Upper lobe of left lung (tissue), 4 donors: Measurements from ENCODE around the gene NRBP1.
A peak's percentile ranks its signal among the peaks of the same experiment; 100 is the strongest.

Experiments used
- CTCF ChIP-seq, 6 experiments: fragments of 450-650 bp in 4 of 6; fragments of 200-600 bp in 2 of 6; sonication (generic) in 2 of 6; IDR thresholded peaks; one replicate each; pipeline ENCODE4 v1.5.1; 2016 to 2019; ENCODE audit warnings: antibody characterized with exemption in 6 of 6
- EP300 ChIP-seq, 4 donors: sonication (generic); formaldehyde crosslinking; IDR thresholded peaks; one replicate each; pipeline ENCODE4 v1.5.1; 2017; ENCODE audit warnings: antibody characterized with exemption in 4 of 4, control low read depth in 2 of 4
- POLR2A ChIP-seq, 4 donors: fragments of 450-650 bp; IDR thresholded peaks; one replicate each; pipeline ENCODE4 v1.5.1; 2016 to 2017; ENCODE audit warnings: antibody characterized with exemption in 4 of 4, mild to moderate bottlenecking in 2 of 4
- POLR2AphosphoS5 ChIP-seq, 2 donors: sonication (generic); formaldehyde crosslinking; IDR thresholded peaks; one replicate each; pipeline ENCODE4 v1.5.1; 2017; ENCODE audit warnings: antibody characterized with exemption in 2 of 2

- TF ChIP-seq CTCF (IDR thresholded peaks at IDR 0.05) (no peak), EP300 (IDR thresholded peaks at IDR 0.05) (peak in 1 of 4 donors; percentile 31), POLR2A (IDR thresholded peaks at IDR 0.05) (peak; percentile 79 to 96 (median 90)), POLR2AphosphoS5 (IDR thresholded peaks at IDR 0.05) (peak; percentile 95 to 97)
Measured at GRCh38 chr2:27428213-27428977, at the start of gene NRBP1.
